Stimulated activated CD8-positive, alpha-beta memory T cell treated with anti-CD3 and anti-CD28 coated beads, Interleukin-15, amount 100 ng/mL, for 48 hours (primary cell): ENCODE measurements around the gene ZNF503.

ENCODE experiments used
- DNase-seq, 2 donors: peaks; one replicate each; pipeline ENCODE4 v3.0.0-alpha.2; 2020; ENCODE audit warnings: low read depth in 2 of 2

The ZNF503 gene

GRCh38 chr10:75353183-75353582 lies 48.4 kb downstream of the ZNF503 start:
- DNase-seq = no peak

- DNase-seq = no peak
Observed at GRCh38 chr10:75352650-75353049, 48.9 kb downstream of the ZNF503 start.

- no peak for DNase-seq
Observed at GRCh38 chr10:75351637-75352036, 49.9 kb downstream of the ZNF503 start.

- DNase-seq = no peak
Observed at GRCh38 chr10:75350791-75351190, 50.8 kb downstream of the ZNF503 start.
